Prostate gland (tissue), 2 donors: ENCODE measurements around the gene RAB3C. TPM values are rescaled to one million over a fixed set of nuclear protein-coding genes. Genes with fewer than 3 reads are reported as not detected.

Experiments
- DNase-seq: peaks from one replicate; pipeline ENCODE4 v3.0.0-alpha.2; 2019; ENCODE audit warnings: low spot score
- H3K27ac ChIP-seq, 2 donors: fragments of 200-600 bp; sonication (generic); 2 replicates each; pipeline ENCODE4 v1.5.1; 2017 to 2019
- H3K27me3 ChIP-seq: fragments of 200-600 bp; sonication (generic); replicated peaks from 2 replicates; pipeline ENCODE4 v1.5.1; 2019; ENCODE audit not compliant: insufficient read depth
- H3K36me3 ChIP-seq, 2 donors: fragments of 200-600 bp; sonication (generic); 1 replicate in 1 of 2; 2 replicates in 1 of 2; pipeline versions ENCODE4 v1.5.1 to v1.8.1; 2017 to 2019
- H3K4me1 ChIP-seq: fragments of 200-600 bp; sonication (generic); replicated peaks from 2 replicates; pipeline ENCODE4 v1.5.1; 2019
- H3K4me3 ChIP-seq, 2 donors: fragments of 200-600 bp; sonication (generic); 2 replicates each; pipeline ENCODE4 v1.5.1; 2017 to 2019
- H3K9me3 ChIP-seq: fragments of 200-600 bp; sonication (generic); 2 replicates; pipeline ENCODE4 v1.5.1; 2017
- CTCF ChIP-seq, 4 experiments: fragments of 200-600 bp in 2 of 4; fragments of 450-650 bp in 2 of 4; sonication (generic) in 2 of 4; IDR thresholded peaks; 1 replicate in 3 of 4; 2 replicates in 1 of 4; pipeline ENCODE4 v1.5.1; 2016 to 2019; ENCODE audit warnings: antibody characterized with exemption in 4 of 4, mild to moderate bottlenecking in 2 of 4, moderate library complexity in 2 of 4
- POLR2A ChIP-seq: fragments of 450-650 bp; IDR thresholded peaks from one replicate; pipeline ENCODE4 v1.6.1; 2016; ENCODE audit warnings: antibody characterized with exemption, mild to moderate bottlenecking
- POLR2AphosphoS5 ChIP-seq: sonication (generic); formaldehyde crosslinking; IDR thresholded peaks from one replicate; pipeline ENCODE4 v1.6.1; 2017; ENCODE audit warnings: antibody characterized with exemption
- WGBS: methylation state at CpG from one replicate; pipeline ENCODE4 v1.1.5; 2018; 5-methylcytosine and 5-hydroxymethylcytosine counted together
- intact Hi-C: fragments of 100-400 bp; cut with DNase I; formaldehyde crosslinking; loops from one replicate; pipeline ENCODE4 v1.14.2; 2022
- total RNA-seq, 2 donors: library from RNA; depleted of rRNA; stranded (reverse); fragments of >200 nt; gene quantifications; one replicate each; pipeline ENCODE4 v1.1.0, GENCODE V29; 2016

RAB3C gene
- total RNA-seq, 2 donors from 2014 or later, result 0.45 TPM; not detected in 1

GRCh38 chr5:58778888-58779287, 196.0 kb downstream of the RAB3C start:
- intact Hi-C loops, result no loop called here
- Histone ChIP-seq H3K4me1 (no peaks in the 10 kb centered on the region), H3K27ac (no peak overlapping the region), H3K27me3 (no peaks in the 10 kb centered on the region), H3K36me3 (no peaks in the 10 kb centered on the region), H3K4me3 (no peak overlapping the region), H3K9me3 (no peaks in the 10 kb centered on the region)
- TF ChIP-seq POLR2A (no peak), POLR2AphosphoS5 (no peak), CTCF (IDR thresholded peaks at IDR 0.05) (no peak)
- DNase-seq, result no peak
- 83% methylated on average over 3 of the region's 3 CpGs for WGBS

- H3K9me3 ChIP-seq, result no peaks in the 10 kb centered on the region
- no peak overlapping the region for H3K4me3 ChIP-seq
- no peaks in the 10 kb centered on the region for H3K27me3 ChIP-seq
- H3K4me1 ChIP-seq, result no peaks in the 10 kb centered on the region
- no peak overlapping the region for H3K27ac ChIP-seq
- no peaks in the 10 kb centered on the region for H3K36me3 ChIP-seq
- no peak for TF ChIP-seq POLR2AphosphoS5
- no peak for TF ChIP-seq CTCF (IDR thresholded peaks at IDR 0.05)
- TF ChIP-seq POLR2A, result no peak
- WGBS, result 67% methylated on average over 2 of the region's 2 CpGs
- intact Hi-C loops, result no loop called here
- no peak for DNase-seq
Observed at GRCh38 chr5:58786035-58786434, 203.2 kb downstream of the RAB3C start.

GRCh38 chr5:58786711-58787303, 203.9 kb downstream of the RAB3C start:
- Histone ChIP-seq H3K27ac (no peak overlapping the region), H3K4me1 (no peaks in the 10 kb centered on the region), H3K27me3 (no peaks in the 10 kb centered on the region), H3K9me3 (no peaks in the 10 kb centered on the region), H3K4me3 (no peak overlapping the region), H3K36me3 (no peaks in the 10 kb centered on the region)
- DNase-seq, result no peak
- no peak for TF ChIP-seq CTCF (IDR thresholded peaks at IDR 0.05)
- intact Hi-C loops, result no loop called here
- 90% methylated on average over 21 of the region's 21 CpGs for WGBS

- H3K27ac ChIP-seq, result no peak overlapping the region
- H3K4me3 ChIP-seq, result no peak overlapping the region
- intact Hi-C loops, result no loop called here
- WGBS, result 18% methylated on average over 3 of the region's 3 CpGs
- DNase-seq, result no peak
- no peaks in the 10 kb centered on the region for H3K36me3 ChIP-seq
- H3K9me3 ChIP-seq, result no peaks in the 10 kb centered on the region
- TF ChIP-seq CTCF (IDR thresholded peaks at IDR 0.05) (no peak), POLR2AphosphoS5 (no peak), POLR2A (no peak)
- H3K4me1 ChIP-seq, result no peaks in the 10 kb centered on the region
- H3K27me3 ChIP-seq, result no peaks in the 10 kb centered on the region
Observed at GRCh38 chr5:58787987-58788386, 205.1 kb downstream of the RAB3C start.

GRCh38 chr5:58793888-58794657, 211.2 kb downstream of the RAB3C start:
- intact Hi-C loops, result no loop called here
- no peak overlapping the region for H3K4me3 ChIP-seq
- H3K27ac ChIP-seq, result no peak overlapping the region
- 34% methylated on average over 4 of the region's 4 CpGs for whole genome bisulfite sequencing
- no peaks in the 10 kb centered on the region for H3K9me3 ChIP-seq
- TF ChIP-seq POLR2AphosphoS5, result no peak
- no peak for TF ChIP-seq POLR2A
- no peak for TF ChIP-seq CTCF (IDR thresholded peaks at IDR 0.05)
- no peaks in the 10 kb centered on the region for H3K27me3 ChIP-seq
- H3K36me3 ChIP-seq, result no peaks in the 10 kb centered on the region
- no peak for DNase-seq
- no peaks in the 10 kb centered on the region for H3K4me1 ChIP-seq
